ENCODE measurements around the gene HAGHL. TPM values are rescaled to one million over a fixed set of nuclear protein-coding genes. Genes with fewer than 3 reads are reported as not detected.

Gene HAGHL
- total and polyA plus RNA-seq, 2 of the 8 experiments (the other 6 are each of a cell fraction or from before 2014, with no cell fraction given): 26.6 to 26.9 TPM

DNA sequence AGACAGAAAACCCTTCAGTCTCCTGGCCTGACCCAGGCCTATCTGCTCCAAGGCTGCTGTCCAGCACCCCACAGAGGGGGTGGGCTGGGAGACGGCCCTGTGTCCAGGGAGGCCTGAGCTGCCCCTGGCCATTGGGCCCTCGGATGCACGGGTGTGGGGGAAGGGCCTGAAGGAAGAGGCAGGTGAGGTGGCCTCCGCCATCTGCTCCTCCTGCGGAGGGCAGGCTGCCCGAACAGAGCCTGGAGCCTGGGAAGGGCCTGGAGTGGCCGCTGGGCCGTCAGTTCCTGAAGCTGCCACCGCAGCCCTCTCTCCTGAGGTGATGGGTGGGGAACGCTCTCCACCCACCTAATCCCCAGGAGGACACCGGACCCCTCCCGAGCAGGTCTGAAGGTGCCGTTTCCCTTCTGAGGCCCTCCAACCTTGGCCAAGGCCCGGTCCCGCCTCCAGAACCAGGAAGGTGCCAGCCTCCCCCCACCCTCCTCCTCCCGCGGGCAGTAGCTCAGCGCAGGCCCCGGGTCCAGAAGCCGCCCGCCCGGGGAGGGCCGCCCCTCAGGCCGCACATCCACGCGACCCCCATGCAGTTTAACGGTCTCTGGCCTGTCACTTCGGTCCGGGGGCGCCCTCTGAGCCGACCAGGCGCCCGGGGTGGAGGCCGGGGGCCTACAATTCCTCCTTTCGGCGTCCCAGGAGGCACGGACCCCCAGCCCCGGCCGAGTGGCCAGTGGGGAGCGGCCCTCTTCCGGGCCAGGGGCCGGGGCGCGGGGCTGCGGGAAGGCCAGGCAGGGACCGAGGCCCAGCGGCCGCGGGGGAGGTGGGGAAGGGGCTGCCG is 22.1 kb upstream of the HAGHL start (continued):
- TF ChIP-seq EZH2 (IDR thresholded peaks at IDR 0.05; ENCODE audit: low read depth, low read length, severe bottlenecking) (peak; percentile 15), HDAC2 (IDR thresholded peaks at IDR 0.05; ENCODE audit: borderline replicate concordance in 1 of 2, low read depth in 2 of 2, low read length in 2 of 2) (no peak), JUN (IDR thresholded peaks at IDR 0.05; ENCODE audit: low read depth, low read length) (no peak)

All from H1 (cell line).